IMR-90 (cell line): ENCODE measurements around the gene PDZD7. TPM values are rescaled to one million over a fixed set of nuclear protein-coding genes. Genes with fewer than 3 reads are reported as not detected.
A peak's percentile ranks its signal among the peaks of the same experiment; 100 is the strongest.

ENCODE experiments used
- ATAC-seq: fragments of 200-7000 bp; cut with Tn5 transposase; 2 replicates; pipeline ENCODE4 v1.9.1; 2020; ENCODE audit warnings: low read depth, mild to moderate bottlenecking, moderate library complexity
- BruUV-seq: library from RNA; stranded (reverse); fragments of 400-500 nt; replicated peaks from 2 replicates; lab custom pipeline; 2021; lab: Mats Ljungman, UMichigan
- CTCF ChIA-PET: fragments of 300-600 bp; formaldehyde crosslinking; extraction: SDS; loops from one replicate; lab custom pipeline; 2021; ENCODE audit warnings: antibody characterized with exemption; lab: Yijun Ruan, JAX
- POLR2A ChIA-PET: fragments of 300-600 bp; sonication (Branson Sonifier 250); formaldehyde crosslinking; loops from one replicate; lab custom pipeline; 2022; ENCODE audit warnings: antibody characterized with exemption; ENCODE audit not compliant: unreplicated experiment; lab: Charles Lee
- DNase-seq: peaks from one replicate; pipeline ENCODE4 v3.0.0; 2013
- H2AFZ ChIP-seq: replicated peaks from 2 replicates; pipeline ENCODE3; 2013; ENCODE audit warnings: low read length, mild to moderate bottlenecking; ENCODE audit not compliant: poor library complexity
- H2AK5ac ChIP-seq: 2 replicates; pipeline ENCODE4 v1.6.1; 2013; ENCODE audit warnings: low read depth, low read length, inconsistent platforms
- H2AK9ac ChIP-seq: replicated peaks from 2 replicates; pipeline ENCODE3; 2013; ENCODE audit warnings: mild to moderate bottlenecking, low read depth, low read length, moderate library complexity; ENCODE audit not compliant: poor library complexity
- H2BK120ac ChIP-seq: 2 replicates; pipeline ENCODE4 v1.6.1; 2013; ENCODE audit warnings: low read depth, low read length, inconsistent platforms
- H2BK15ac ChIP-seq: 3 replicates; pipeline ENCODE4 v1.6.1; 2013; ENCODE audit warnings: low read depth, low read length, inconsistent platforms
- H2BK20ac ChIP-seq: 2 replicates; pipeline ENCODE4 v1.6.1; 2013; ENCODE audit warnings: low read depth, mild to moderate bottlenecking, inconsistent platforms, low read length, moderate library complexity
- H2BK5ac ChIP-seq: 2 replicates; pipeline ENCODE4 v1.6.1; 2013; ENCODE audit warnings: mild to moderate bottlenecking, low read depth, low read length, inconsistent platforms; ENCODE audit not compliant: poor library complexity, severe bottlenecking
- H3K14ac ChIP-seq: replicated peaks from 2 replicates; pipeline ENCODE4 v1.6.1; 2013; ENCODE audit warnings: low read depth, low read length, inconsistent platforms
- H3K18ac ChIP-seq: 2 replicates; pipeline ENCODE4 v1.6.1; 2013; ENCODE audit warnings: low read depth, low read length, control low read depth
- H3K23ac ChIP-seq: 2 replicates; pipeline ENCODE4 v1.6.1; 2013; ENCODE audit warnings: low read depth, low read length, inconsistent platforms
- H3K27ac ChIP-seq: 2 replicates; pipeline ENCODE4 v1.5.1; 2013; ENCODE audit warnings: mild to moderate bottlenecking, control low read depth, low read length; ENCODE audit not compliant: insufficient read depth
- H3K27me3 ChIP-seq: 2 replicates; pipeline ENCODE4 v1.6.1; 2013; ENCODE audit warnings: low read length; ENCODE audit not compliant: control insufficient read depth, insufficient read depth
- H3K36me3 ChIP-seq: 2 replicates; pipeline ENCODE4 v1.6.1; 2013; ENCODE audit warnings: low read length, mixed read lengths; ENCODE audit not compliant: control insufficient read depth, insufficient read depth
- H3K4ac ChIP-seq: 2 replicates; pipeline ENCODE4 v1.6.1; 2013; ENCODE audit warnings: low read depth, low read length, inconsistent platforms
- H3K4me1 ChIP-seq: 2 replicates; pipeline ENCODE4 v1.6.1; 2013; ENCODE audit warnings: low read length, mixed read lengths; ENCODE audit not compliant: control insufficient read depth, insufficient read depth
- H3K4me2 ChIP-seq: 2 replicates; pipeline ENCODE4 v1.6.1; 2013; ENCODE audit warnings: low read depth, mild to moderate bottlenecking, control low read depth, low read length, moderate library complexity
- H3K4me3 ChIP-seq: 2 replicates; pipeline ENCODE4 v1.5.1; 2013; ENCODE audit warnings: low read depth, mild to moderate bottlenecking, control low read depth, low read length, moderate library complexity; ENCODE audit not compliant: insufficient read depth
- H3K56ac ChIP-seq: 2 replicates; pipeline ENCODE4 v1.6.1; 2013; ENCODE audit warnings: low read length, inconsistent platforms; ENCODE audit not compliant: insufficient read depth; ENCODE audit errors: extremely low read depth
- H3K79me1 ChIP-seq, 2 experiments: 2 replicates each; pipeline ENCODE4 v1.6.1; 2013; ENCODE audit warnings: low read length in 2 of 2, inconsistent platforms in 1 of 2, low read depth in 1 of 2
- H3K9ac ChIP-seq: 2 replicates; pipeline ENCODE4 v1.6.1; 2013; ENCODE audit warnings: low read depth, low read length, control low read depth
- H3K9me1 ChIP-seq: 2 replicates; pipeline ENCODE4 v1.6.1; 2013; ENCODE audit warnings: low read length, inconsistent platforms; ENCODE audit not compliant: insufficient read depth
- H3K9me3 ChIP-seq: 2 replicates; pipeline ENCODE4 v1.6.1; 2013; ENCODE audit warnings: low read length; ENCODE audit not compliant: control insufficient read depth, insufficient read depth
- H4K20me1 ChIP-seq: 2 replicates; pipeline ENCODE4 v1.6.1; 2013; ENCODE audit warnings: low read length, inconsistent platforms; ENCODE audit not compliant: insufficient read depth
- H4K5ac ChIP-seq: 2 replicates; pipeline ENCODE4 v1.6.1; 2013; ENCODE audit warnings: mild to moderate bottlenecking, low read depth, low read length, control low read depth
- H4K8ac ChIP-seq, 2 experiments: 2 replicates each; pipeline ENCODE4 v1.6.1; 2013; ENCODE audit warnings: low read depth in 2 of 2, low read length in 2 of 2, control low read depth in 1 of 2, inconsistent platforms in 1 of 2
- H4K91ac ChIP-seq: 2 replicates; pipeline ENCODE4 v1.6.1; 2013; ENCODE audit warnings: low read depth, low read length, inconsistent platforms; ENCODE audit not compliant: insufficient read depth
- CEBPB ChIP-seq: IDR thresholded peaks from 2 replicates; pipeline ENCODE4 v1.6.1; 2012; ENCODE audit warnings: low read depth, low read length, improper control_type of control experiment
- MAFK ChIP-seq: IDR thresholded peaks from 2 replicates; pipeline ENCODE4 v1.6.1; 2012; ENCODE audit warnings: low read depth, low read length, improper control_type of control experiment
- MAZ ChIP-seq: IDR thresholded peaks from 2 replicates; pipeline ENCODE4 v1.6.1; 2012; ENCODE audit warnings: low read depth, mild to moderate bottlenecking, low read length, improper control_type of control experiment, moderate library complexity, borderline replicate concordance
- MXI1 ChIP-seq: IDR thresholded peaks from 2 replicates; pipeline ENCODE4 v1.6.1; 2012; ENCODE audit warnings: low read depth, mild to moderate bottlenecking, low read length, moderate library complexity, borderline replicate concordance
- SMC3 ChIP-seq: fragments of 150-350 bp; IDR thresholded peaks from 2 replicates; pipeline ENCODE4 v1.6.1; 2016; ENCODE audit warnings: low read depth, mild to moderate bottlenecking, antibody characterized with exemption, low read length, moderate library complexity
- WGBS, 2 experiments: methylation state at CpG; one replicate each; pipeline versions ENCODE4 v1.1.5 to v1.1.7; 2013; ENCODE audit warnings: missing lambda C conversion rate in 2 of 2; ENCODE audit not compliant: insufficient read length in 1 of 2; ENCODE audit errors: extremely low coverage in 2 of 2; 5-methylcytosine and 5-hydroxymethylcytosine counted together
- dilution Hi-C: fragments of 300-500 bp; cut with HindIII; formaldehyde crosslinking; loops from one replicate; pipeline ENCODE4 v1.14.3; 2018; ENCODE audit warnings: low sequenced_read_pairs; ENCODE audit not compliant: unreplicated experiment
- in situ Hi-C: fragments of 300-500 bp; cut with MboI; formaldehyde crosslinking; loops from 3 replicates; pipeline ENCODE4 v1.14.3; 2019; ENCODE audit warnings: low sequenced_read_pairs, inconsistent platforms, mixed read lengths
- intact Hi-C: fragments of 100-400 bp; cut with micrococcal nuclease; formaldehyde crosslinking; loops from 2 replicates; pipeline ENCODE4 v1.10.0; 2022
- polyA plus RNA-seq, 3 experiments: library from polyadenylated mRNA; depleted of rRNA; stranded (reverse); fragments of >200 nt; gene quantifications; 2 replicates each; pipeline ENCODE4 v1.2.3, GENCODE V29; 2012; ENCODE audit warnings: low replicate concordance in 1 of 3
- total RNA-seq: library from RNA; depleted of rRNA; stranded (reverse); fragments of >200 nt; gene quantifications from 2 replicates; pipeline ENCODE4 v1.2.3, GENCODE V29; 2012
- TF ChIP-seq, protein P1 (sequence below): fragments of 150-350 bp; IDR thresholded peaks from 2 replicates; pipeline ENCODE4 v1.6.1; 2016; ENCODE audit warnings: low read depth, mild to moderate bottlenecking, low read length, moderate library complexity, borderline replicate concordance

Gene PDZD7
- total and polyA plus RNA-seq, 2 of the 4 experiments (the other 2 are of a cell fraction) = 0.90 to 1.5 TPM

GRCh38 chr10:101002456-101002855 lies 28.5 kb downstream of the PDZD7 start:
- TF ChIP-seq CEBPB (no peak), MXI1 (no peak), SMC3 (no peak), MAZ (no peak), MAFK (no peak)
- TF ChIP-seq, protein P1, sequence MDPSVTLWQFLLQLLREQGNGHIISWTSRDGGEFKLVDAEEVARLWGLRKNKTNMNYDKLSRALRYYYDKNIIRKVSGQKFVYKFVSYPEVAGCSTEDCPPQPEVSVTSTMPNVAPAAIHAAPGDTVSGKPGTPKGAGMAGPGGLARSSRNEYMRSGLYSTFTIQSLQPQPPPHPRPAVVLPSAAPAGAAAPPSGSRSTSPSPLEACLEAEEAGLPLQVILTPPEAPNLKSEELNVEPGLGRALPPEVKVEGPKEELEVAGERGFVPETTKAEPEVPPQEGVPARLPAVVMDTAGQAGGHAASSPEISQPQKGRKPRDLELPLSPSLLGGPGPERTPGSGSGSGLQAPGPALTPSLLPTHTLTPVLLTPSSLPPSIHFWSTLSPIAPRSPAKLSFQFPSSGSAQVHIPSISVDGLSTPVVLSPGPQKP = no peak
- peak overlapping the region; percentile 91 for H3K27ac ChIP-seq
- in situ Hi-C loops = no loop called here
- H2AK5ac ChIP-seq = peak overlapping the region; percentile 56; the same call in 1 of the 2 replicates
- H4K20me1 ChIP-seq = peaks cover 64% of the 10 kb centered on the region
- no peak overlapping the region for H2BK120ac ChIP-seq
- intact Hi-C loops = no loop called here
- H4K8ac ChIP-seq = no peak overlapping the region
- peaks cover 47% of the 10 kb centered on the region for H3K36me3 ChIP-seq
- no peaks in the 10 kb centered on the region for H3K9me3 ChIP-seq
- peak overlapping the region; percentile 24 for H3K4ac ChIP-seq
- no TSS peak for BruUV-seq
- no peak for DNase-seq
- H4K5ac ChIP-seq = no peak overlapping the region
- peaks cover 4% of the 10 kb centered on the region; the same call in 1 of the 2 replicates for H3K9me1 ChIP-seq
- CTCF ChIA-PET = interaction anchor here (1.5 to 3.2 kb wide), 2 partner anchors 9 to 12 kb away, joined by 4 to 10 read pairs; no protein-coding TSS in a partner anchor
- H2AK9ac ChIP-seq = peak overlapping the region; percentile 21
- no peak overlapping the region for H2AFZ ChIP-seq
- peaks cover 33% of the 10 kb centered on the region for H3K4me1 ChIP-seq
- H3K4me3 ChIP-seq = no peak overlapping the region
- H3K79me1 ChIP-seq = peaks cover 22 to 73% of the 10 kb centered on the region in 2 experiments
- H3K23ac ChIP-seq = peak overlapping the region; percentile 15; the same call in 1 of the 2 replicates
- no peak overlapping the region for H2BK15ac ChIP-seq
- H2BK20ac ChIP-seq = no peak overlapping the region
- H3K9ac ChIP-seq = peak overlapping the region; percentile 76
- no peak overlapping the region for H3K56ac ChIP-seq
- POLR2A ChIA-PET = interaction anchor here (0.5 kb wide), 1 partner anchor 507 kb away, joined by 9 read pairs; no protein-coding TSS in a partner anchor
- H3K18ac ChIP-seq = no peak overlapping the region
- H3K4me2 ChIP-seq = peak overlapping the region; percentile 92; the same call in 1 of the 2 replicates
- H3K14ac ChIP-seq = 0 out of 2 replicates have a peak overlapping the region, but pooled peaks have one; percentile 14
- no peaks in the 10 kb centered on the region for H3K27me3 ChIP-seq
- dilution Hi-C loops = no loop called here
- no peak overlapping the region for H4K91ac ChIP-seq
- ATAC-seq = no peak
- 91% methylated on average over 5 of the region's 11 CpGs; no CpG with 5 or more reads in 1 of the 2 experiments for WGBS, 2 experiments
- peak overlapping the region; percentile 57 for H2BK5ac ChIP-seq
